RWPE2 (cell line): ENCODE measurements around the gene TUNAR.

ENCODE experiments used
- ATAC-seq: fragments of 200-7000 bp; cut with Tn5 transposase; 3 replicates; pipeline ENCODE4 v1.9.1; 2021; ENCODE audit warnings: low read depth
- DNase-seq: peaks from one replicate; pipeline ENCODE4 v3.0.0-alpha.2; 2020; ENCODE audit warnings: low spot score
- H3K27ac ChIP-seq: fragments of 450-650 bp; 2 replicates; pipeline ENCODE4 v1.5.1; 2017; ENCODE audit warnings: mild to moderate bottlenecking; ENCODE audit not compliant: poor library complexity, severe bottlenecking
- H3K27me3 ChIP-seq: fragments of 250-450 bp; sonication (Bioruptor Pico); 2 replicates; pipeline ENCODE4 v1.5.1; 2021; ENCODE audit warnings: mild to moderate bottlenecking, moderate library complexity; ENCODE audit not compliant: insufficient read depth, poor library complexity, severe bottlenecking
- H3K36me3 ChIP-seq: fragments of 250-450 bp; sonication (Bioruptor Pico); 2 replicates; pipeline ENCODE4 v1.5.1; 2020; ENCODE audit warnings: low read depth, mild to moderate bottlenecking, moderate library complexity
- H3K4me1 ChIP-seq: fragments of 250-450 bp; sonication (Bioruptor Pico); 2 replicates; pipeline ENCODE4 v1.5.1; 2021; ENCODE audit warnings: mild to moderate bottlenecking, moderate library complexity; ENCODE audit not compliant: insufficient read depth, poor library complexity, severe bottlenecking
- H3K4me3 ChIP-seq: fragments of 250-450 bp; sonication (Bioruptor Pico); 2 replicates; pipeline ENCODE4 v1.5.1; 2021; ENCODE audit warnings: mild to moderate bottlenecking, moderate library complexity; ENCODE audit not compliant: severe bottlenecking
- H3K9me3 ChIP-seq: fragments of 250-450 bp; sonication (Bioruptor Pico); 2 replicates; pipeline ENCODE4 v1.5.1; 2021; ENCODE audit warnings: mild to moderate bottlenecking, moderate library complexity; ENCODE audit not compliant: severe bottlenecking
- TF ChIP-seq, protein P1 (sequence below): fragments of 450-650 bp; IDR thresholded peaks from one replicate; pipeline ENCODE4 v1.5.1; 2017; ENCODE audit warnings: mild to moderate bottlenecking, moderate library complexity; ENCODE audit not compliant: poor library complexity, severe bottlenecking

Gene TUNAR

DNA sequence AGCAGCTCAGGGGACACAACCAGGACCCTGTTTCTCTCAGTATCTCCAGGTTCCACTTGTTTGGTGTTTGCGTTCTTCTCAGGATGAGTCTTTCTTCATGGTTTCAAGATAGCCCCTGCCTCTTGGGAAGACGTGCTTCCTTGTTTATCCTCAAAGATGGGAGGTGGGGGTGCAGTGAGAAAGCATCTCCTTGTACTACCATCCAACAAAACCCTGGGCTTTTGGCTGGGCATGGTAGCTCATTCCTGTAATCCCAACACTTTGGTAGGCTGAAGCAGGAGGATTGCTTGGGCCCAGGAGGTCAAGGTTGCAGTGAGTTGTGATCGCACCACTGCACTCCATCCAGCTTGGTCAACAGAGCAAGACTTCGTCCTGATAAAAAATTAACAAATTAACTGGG, 21.0 kb upstream of the TUNAR start:
- Histone ChIP-seq H3K27me3 (peaks cover 13% of the 10 kb centered on the region), H3K27ac (no peak overlapping the region), H3K36me3 (no peaks in the 10 kb centered on the region), H3K4me1 (no peaks in the 10 kb centered on the region), H3K4me3 (no peak overlapping the region), H3K9me3 (no peaks in the 10 kb centered on the region)
- no peak for DNase-seq
- TF ChIP-seq, protein P1, sequence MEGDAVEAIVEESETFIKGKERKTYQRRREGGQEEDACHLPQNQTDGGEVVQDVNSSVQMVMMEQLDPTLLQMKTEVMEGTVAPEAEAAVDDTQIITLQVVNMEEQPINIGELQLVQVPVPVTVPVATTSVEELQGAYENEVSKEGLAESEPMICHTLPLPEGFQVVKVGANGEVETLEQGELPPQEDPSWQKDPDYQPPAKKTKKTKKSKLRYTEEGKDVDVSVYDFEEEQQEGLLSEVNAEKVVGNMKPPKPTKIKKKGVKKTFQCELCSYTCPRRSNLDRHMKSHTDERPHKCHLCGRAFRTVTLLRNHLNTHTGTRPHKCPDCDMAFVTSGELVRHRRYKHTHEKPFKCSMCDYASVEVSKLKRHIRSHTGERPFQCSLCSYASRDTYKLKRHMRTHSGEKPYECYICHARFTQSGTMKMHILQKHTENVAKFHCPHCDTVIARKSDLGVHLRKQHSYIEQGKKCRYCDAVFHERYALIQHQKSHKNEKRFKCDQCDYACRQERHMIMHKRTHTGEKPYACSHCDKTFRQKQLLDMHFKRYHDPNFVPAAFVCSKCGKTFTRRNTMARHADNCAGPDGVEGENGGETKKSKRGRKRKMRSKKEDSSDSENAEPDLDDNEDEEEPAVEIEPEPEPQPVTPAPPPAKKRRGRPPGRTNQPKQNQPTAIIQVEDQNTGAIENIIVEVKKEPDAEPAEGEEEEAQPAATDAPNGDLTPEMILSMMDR: no peak
- no peak for ATAC-seq

DNA sequence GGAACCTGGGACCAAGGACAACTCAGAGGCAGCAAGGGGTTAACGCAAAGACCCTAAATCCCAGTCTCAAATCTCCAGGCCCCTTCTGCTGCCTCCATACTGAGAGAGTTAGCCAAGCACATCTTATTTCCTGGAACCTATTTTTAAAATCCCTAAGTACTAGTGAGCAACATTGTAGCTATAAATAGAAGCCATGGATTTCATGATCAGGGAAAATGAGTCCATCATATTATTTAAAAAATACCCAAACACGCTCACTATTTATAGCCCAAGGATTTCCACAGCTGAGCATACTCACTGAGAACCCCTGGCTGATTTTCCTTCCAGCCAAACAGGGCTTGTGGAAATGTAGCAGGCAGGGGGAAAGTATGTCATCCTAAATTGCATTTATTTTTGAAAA, 19.4 kb upstream of the TUNAR start:
- TF ChIP-seq, protein P1: no peak
- ATAC-seq (no peak), DNase-seq (no peak)
- no peak overlapping the region for H3K4me3 ChIP-seq
- no peaks in the 10 kb centered on the region for H3K9me3 ChIP-seq
- H3K36me3 ChIP-seq: no peaks in the 10 kb centered on the region
- peaks cover 7% of the 10 kb centered on the region for H3K27me3 ChIP-seq
- no peak overlapping the region for H3K27ac ChIP-seq
- no peaks in the 10 kb centered on the region for H3K4me1 ChIP-seq

GRCh38 chr14:95858893-95859292, 17.7 kb upstream of the TUNAR start:
- Histone ChIP-seq H3K36me3 (no peaks in the 10 kb centered on the region), H3K27ac (no peak overlapping the region), H3K9me3 (no peaks in the 10 kb centered on the region), H3K4me3 (no peak overlapping the region), H3K4me1 (no peaks in the 10 kb centered on the region), H3K27me3 (peaks cover 6% of the 10 kb centered on the region)
- DNase-seq (no peak), ATAC-seq (no peak)
- TF ChIP-seq, protein P1: no peak

DNA sequence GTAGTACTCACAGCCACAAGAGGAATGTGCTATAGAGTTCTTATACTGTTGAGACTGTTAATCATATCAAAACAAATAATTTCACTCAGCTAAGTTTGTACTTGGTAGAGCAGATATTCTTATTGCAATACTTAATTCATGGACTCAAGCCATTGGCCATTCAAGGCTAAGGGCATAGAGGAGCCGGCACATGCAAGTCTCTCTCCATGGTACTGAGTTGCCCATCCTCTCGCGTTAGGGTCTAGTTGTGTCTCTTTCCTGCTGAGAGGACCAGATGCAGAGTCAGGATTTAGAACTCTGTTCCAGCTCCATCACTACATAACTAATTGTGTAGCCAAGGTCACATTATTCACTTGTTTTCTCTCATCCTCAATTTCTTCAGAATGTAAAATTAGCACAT, 14.4 kb upstream of the TUNAR start:
- Histone ChIP-seq H3K36me3 (no peaks in the 10 kb centered on the region), H3K4me3 (no peak overlapping the region), H3K9me3 (no peaks in the 10 kb centered on the region), H3K4me1 (no peaks in the 10 kb centered on the region), H3K27me3 (peaks cover 2% of the 10 kb centered on the region), H3K27ac (no peak overlapping the region)
- ATAC-seq (peak; percentile 63; the same call in 2 of the 3 replicates), DNase-seq (no peak)
- TF ChIP-seq, protein P1: no peak

GRCh38 chr14:95863295-95863694, 13.3 kb upstream of the TUNAR start:
- ATAC-seq: no peak
- DNase-seq: no peak
- TF ChIP-seq, protein P1: no peak
- no peaks in the 10 kb centered on the region for H3K4me1 ChIP-seq
- no peak overlapping the region for H3K27ac ChIP-seq
- H3K4me3 ChIP-seq: no peak overlapping the region
- H3K27me3 ChIP-seq: peaks cover 12% of the 10 kb centered on the region
- no peaks in the 10 kb centered on the region for H3K9me3 ChIP-seq
- no peaks in the 10 kb centered on the region for H3K36me3 ChIP-seq
